Sigmoid colon (tissue), 4 donors: Measurements from ENCODE around the gene TMEM114.

Experiments used
- CTCF ChIP-seq, 4 experiments: fragments of 450-650 bp in 3 of 4; fragments of 200-600 bp in 1 of 4; IDR thresholded peaks; one replicate each; pipeline ENCODE4 v1.5.1; 2016 to 2019; ENCODE audit warnings: antibody characterized with exemption in 4 of 4, mild to moderate bottlenecking in 3 of 4, moderate library complexity in 2 of 4
- POLR2A ChIP-seq, 2 donors: fragments of 450-650 bp; IDR thresholded peaks; one replicate each; pipeline ENCODE4 v1.6.1; 2016; ENCODE audit warnings: antibody characterized with exemption in 2 of 2, mild to moderate bottlenecking in 2 of 2, moderate library complexity in 2 of 2
- POLR2AphosphoS5 ChIP-seq, 4 donors: sonication (generic); formaldehyde crosslinking; IDR thresholded peaks; one replicate each; pipeline ENCODE4 v1.6.1; 2017; ENCODE audit warnings: antibody characterized with exemption in 4 of 4

GRCh38 chr16:8600144-8600775 lies 9.9 kb upstream of the TMEM114 start:
- TF ChIP-seq CTCF (IDR thresholded peaks at IDR 0.05) (no peak), POLR2AphosphoS5 (IDR thresholded peaks at IDR 0.05) (no peak), POLR2A (IDR thresholded peaks at IDR 0.05) (no peak)
